Adipocyte (in vitro differentiated cells): ENCODE results near the gene BCL2.
"Not testable (repeated sequence)": the region's sequence is repeated elsewhere in the genome, so short reads cannot be mapped to it uniquely, and the experiment has no call there.

ENCODE experiments used
- DNase-seq: peaks from one replicate; pipeline ENCODE4 v3.0.0-alpha.2; 2015; ENCODE audit warnings: low read depth
- H3K27me3 ChIP-seq: replicated peaks from 2 replicates; pipeline ENCODE4 v1.7.0; 2013; ENCODE audit warnings: mild to moderate bottlenecking, low read length, moderate library complexity; ENCODE audit not compliant: control insufficient read depth, insufficient read depth
- H3K36me3 ChIP-seq: 2 replicates; pipeline ENCODE4 v1.7.0; 2013; ENCODE audit warnings: low read length, mild to moderate bottlenecking, moderate library complexity; ENCODE audit not compliant: control insufficient read depth, insufficient read depth, severe bottlenecking
- H3K4me1 ChIP-seq: 2 replicates; pipeline ENCODE4 v1.7.0; 2013; ENCODE audit warnings: mild to moderate bottlenecking, low read length, moderate library complexity; ENCODE audit not compliant: control insufficient read depth, insufficient read depth
- H3K4me3 ChIP-seq: 2 replicates; pipeline ENCODE4 v1.7.0; 2013; ENCODE audit warnings: mild to moderate bottlenecking, low read length, moderate library complexity
- H3K9ac ChIP-seq: 2 replicates; pipeline ENCODE4 v1.7.0; 2013; ENCODE audit warnings: mild to moderate bottlenecking, low read length, moderate library complexity
- H3K9me3 ChIP-seq: 2 replicates; pipeline ENCODE4 v1.7.0; 2013; ENCODE audit warnings: mild to moderate bottlenecking, low read length, moderate library complexity; ENCODE audit not compliant: control insufficient read depth

Gene BCL2

GRCh38 chr18:63245600-63245999 lies 74.0 kb downstream of the BCL2 start:
- H3K4me1 ChIP-seq, result peaks cover 35% of the 10 kb centered on the region
- DNase-seq, result no peak
- H3K9me3 ChIP-seq, result no peaks in the 10 kb centered on the region
- H3K4me3 ChIP-seq, result no peak overlapping the region
- H3K9ac ChIP-seq, result no peak overlapping the region
- no peaks in the 10 kb centered on the region for H3K27me3 ChIP-seq
- H3K36me3 ChIP-seq, result no peaks in the 10 kb centered on the region

GRCh38 chr18:63244607-63245006 lies 75.0 kb downstream of the BCL2 start:
- H3K9ac ChIP-seq, result peak overlapping the region; percentile 45
- peaks cover 44% of the 10 kb centered on the region for H3K4me1 ChIP-seq
- H3K4me3 ChIP-seq, result no peak overlapping the region
- no peaks in the 10 kb centered on the region for H3K9me3 ChIP-seq
- DNase-seq, result no peak
- H3K36me3 ChIP-seq, result no peaks in the 10 kb centered on the region
- no peaks in the 10 kb centered on the region for H3K27me3 ChIP-seq

- no peaks in the 10 kb centered on the region for H3K9me3 ChIP-seq
- H3K4me1 ChIP-seq, result peaks cover 59% of the 10 kb centered on the region
- no peaks in the 10 kb centered on the region for H3K27me3 ChIP-seq
- no peak overlapping the region for H3K4me3 ChIP-seq
- H3K36me3 ChIP-seq, result no peaks in the 10 kb centered on the region
- H3K9ac ChIP-seq, result no peak overlapping the region
- no peak for DNase-seq
These were observed 77.8 kb downstream of the BCL2 start for GRCh38 chr18:63241760-63242159.

- Histone ChIP-seq H3K4me3 (no peak overlapping the region), H3K4me1 (peaks cover 62% of the 10 kb centered on the region), H3K36me3 (no peaks in the 10 kb centered on the region), H3K9ac (no peak overlapping the region), H3K27me3 (no peaks in the 10 kb centered on the region), H3K9me3 (no peaks in the 10 kb centered on the region)
- DNase-seq, result no peak
These were observed 78.3 kb downstream of the BCL2 start for GRCh38 chr18:63241317-63241712.

- H3K9me3 ChIP-seq, result no peaks in the 10 kb centered on the region
These were observed 78.8 kb downstream of the BCL2 start for GRCh38 chr18:63240531-63241316.

GRCh38 chr18:63238693-63239075 lies 80.9 kb downstream of the BCL2 start:
- Histone ChIP-seq H3K4me3 (peak overlapping the region; percentile 70), H3K27me3 (no peaks in the 10 kb centered on the region), H3K9ac (peak overlapping the region; percentile 79), H3K36me3 (no peaks in the 10 kb centered on the region), H3K4me1 (peaks cover 48% of the 10 kb centered on the region), H3K9me3 (no peaks in the 10 kb centered on the region)
- DNase-seq, result no peak

More at GRCh38 chr18:63240531-63241316, 78.8 kb downstream of the BCL2 start:
- Histone ChIP-seq H3K4me1 (peaks cover 57% of the 10 kb centered on the region), H3K27me3 (no peaks in the 10 kb centered on the region), H3K9ac (peak overlapping the region; percentile 59), H3K4me3 (peak overlapping the region; percentile 0), H3K36me3 (no peaks in the 10 kb centered on the region)
- DNase-seq, result peak; percentile 67

- peak; percentile 92 for DNase-seq
- Histone ChIP-seq H3K9me3 (no peaks in the 10 kb centered on the region), H3K4me3 (peak overlapping the region; percentile 70), H3K9ac (peak overlapping the region; percentile 79), H3K27me3 (no peaks in the 10 kb centered on the region), H3K4me1 (peaks cover 48% of the 10 kb centered on the region), H3K36me3 (no peaks in the 10 kb centered on the region)
These were observed 81.5 kb downstream of the BCL2 start for GRCh38 chr18:63237881-63238692.

- peaks cover 48% of the 10 kb centered on the region for H3K4me1 ChIP-seq
- peak overlapping the region; percentile 79 for H3K9ac ChIP-seq
- DNase-seq, result no peak
- H3K36me3 ChIP-seq, result no peaks in the 10 kb centered on the region
- no peaks in the 10 kb centered on the region for H3K27me3 ChIP-seq
- peak overlapping the region; percentile 70 for H3K4me3 ChIP-seq
- no peaks in the 10 kb centered on the region for H3K9me3 ChIP-seq
These were observed 82.4 kb downstream of the BCL2 start for GRCh38 chr18:63236921-63237846.

- Histone ChIP-seq H3K4me3 (no peak overlapping the region), H3K4me1 (peaks cover 44% of the 10 kb centered on the region), H3K9ac (peak overlapping the region; percentile 79), H3K9me3 (no peaks in the 10 kb centered on the region), H3K27me3 (no peaks in the 10 kb centered on the region), H3K36me3 (no peaks in the 10 kb centered on the region)
- DNase-seq, result no peak
These were observed 83.2 kb downstream of the BCL2 start for GRCh38 chr18:63236406-63236805.

GRCh38 chr18:63235920-63236319 lies 83.6 kb downstream of the BCL2 start:
- H3K4me3 ChIP-seq, DNase-seq, H3K9ac ChIP-seq, H3K9me3 ChIP-seq, H3K27me3 ChIP-seq, H3K36me3 ChIP-seq: not testable (repeated sequence)
- H3K4me1 ChIP-seq, result peaks cover 39% of the 10 kb centered on the region

GRCh38 chr18:63234841-63235240 lies 84.7 kb downstream of the BCL2 start:
- Histone ChIP-seq H3K9ac (no peak overlapping the region), H3K4me1 (peaks cover 35% of the 10 kb centered on the region), H3K36me3 (no peaks in the 10 kb centered on the region), H3K9me3 (no peaks in the 10 kb centered on the region), H3K4me3 (no peak overlapping the region), H3K27me3 (no peaks in the 10 kb centered on the region)
- DNase-seq, result no peak
